ENCODE data around the gene ABCD2. TPM values are rescaled to one million over a fixed set of nuclear protein-coding genes. Genes with fewer than 3 reads are reported as not detected.

ABCD2 gene
- total RNA-seq, 4 donors from 2014 or later: 11.0 to 19.7 (median 13.0) TPM

- no peak for ATAC-seq (ENCODE audit: low FRiP score)
- no peak for TF ChIP-seq CTCF (IDR thresholded peaks at IDR 0.05)
Observed at GRCh38 chr12:39505023-39505422, 114.6 kb downstream of the ABCD2 start.

GRCh38 chr12:39503439-39503838 lies 116.2 kb downstream of the ABCD2 start:
- no peak for TF ChIP-seq CTCF (IDR thresholded peaks at IDR 0.05)
- no peak for ATAC-seq (ENCODE audit: low FRiP score)
- no peak for DNase-seq (ENCODE audit: low spot score)

More at GRCh38 chr12:39505023-39505422, 114.6 kb downstream of the ABCD2 start:
- no peak for DNase-seq (ENCODE audit: low spot score)

DNA sequence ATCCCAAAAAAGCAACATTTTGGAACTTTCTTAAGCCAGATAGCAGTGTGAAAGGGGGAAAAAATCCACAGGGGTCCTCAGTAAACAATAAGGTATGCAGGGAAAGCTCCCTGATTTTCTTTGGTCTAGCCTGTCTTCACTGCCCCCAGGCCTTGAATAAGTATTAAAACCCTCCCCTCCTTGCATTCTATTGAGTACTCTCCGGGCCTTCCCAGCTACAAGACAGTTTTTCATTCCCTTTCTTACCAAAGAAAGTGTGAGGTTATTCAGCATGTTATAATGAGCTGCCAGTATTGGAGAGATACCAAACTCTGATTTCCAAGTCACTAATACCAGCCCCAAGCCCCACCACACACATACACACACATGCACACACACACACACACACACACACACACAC lies 116.9 kb downstream of the ABCD2 start:
- no peak for TF ChIP-seq CTCF (IDR thresholded peaks at IDR 0.05)
- DNase-seq (ENCODE audit: low spot score): no peak
- ATAC-seq (ENCODE audit: low FRiP score): no peak

Small RNA genes lying within 50 kb of the gene (small RNA-seq; reads per million reads assigned to genes)
- not detected for gene AC121334.2

Other genes starting within 250 kb of the ABCD2 start
- gene KIF21A, start 176.7 kb downstream of the ABCD2 start, total RNA-seq: 10 to 100 TPM; 22.5 to 65.5 (median 33.5) TPM